Activated naive CD4-positive, alpha-beta T cell treated with anti-CD3 and anti-CD28 coated beads, Interleukin-2, amount 50 U/mL, for 24 hours (primary cell): ENCODE data around the gene CYP17A1.
"Not testable (repeated sequence)": the region's sequence is repeated elsewhere in the genome, so short reads cannot be mapped to it uniquely, and the experiment has no call there.

Experiments
- H3K27ac Mint-ChIP-seq: one replicate; pipeline ENCODE4 v1.8.0; 2021; ENCODE audit warnings: mild to moderate bottlenecking, mixed read lengths
- H3K27me3 Mint-ChIP-seq: one replicate; pipeline ENCODE4 v1.8.0; 2021; ENCODE audit warnings: mixed read lengths
- H3K36me3 Mint-ChIP-seq: one replicate; pipeline ENCODE4 v1.8.0; 2021; ENCODE audit warnings: mixed read lengths
- H3K4me1 Mint-ChIP-seq: one replicate; pipeline ENCODE4 v1.8.0; 2021; ENCODE audit warnings: mixed read lengths
- H3K4me3 Mint-ChIP-seq: one replicate; pipeline ENCODE4 v1.8.0; 2021; ENCODE audit warnings: mild to moderate bottlenecking, mixed read lengths
- H3K9me3 Mint-ChIP-seq: one replicate; pipeline ENCODE4 v1.8.0; 2021; ENCODE audit warnings: mixed read lengths

CYP17A1 gene

GRCh38 chr10:102820008-102820407 lies 17.2 kb downstream of the CYP17A1 start:
- not testable (repeated sequence) for H3K27ac Mint-ChIP-seq

GRCh38 chr10:102819054-102819453 lies 18.2 kb downstream of the CYP17A1 start:
- Mint-ChIP-seq H3K4me1 (peaks cover 8% of the 10 kb centered on the region), H3K27ac (no peak overlapping the region), H3K27me3 (no peaks in the 10 kb centered on the region), H3K36me3 (no peaks in the 10 kb centered on the region), H3K4me3 (no peak overlapping the region), H3K9me3 (no peaks in the 10 kb centered on the region)

More at GRCh38 chr10:102820008-102820407, 17.2 kb downstream of the CYP17A1 start:
- H3K36me3 Mint-ChIP-seq, H3K4me1 Mint-ChIP-seq, H3K4me3 Mint-ChIP-seq, H3K27me3 Mint-ChIP-seq, H3K9me3 Mint-ChIP-seq: not testable (repeated sequence)

- Mint-ChIP-seq H3K27me3 (no peaks in the 10 kb centered on the region), H3K36me3 (no peaks in the 10 kb centered on the region), H3K27ac (no peak overlapping the region), H3K4me1 (peaks cover 13% of the 10 kb centered on the region), H3K9me3 (no peaks in the 10 kb centered on the region), H3K4me3 (no peak overlapping the region)
These were observed 20.0 kb downstream of the CYP17A1 start for GRCh38 chr10:102817175-102817574.

GRCh38 chr10:102815790-102816549 lies 21.2 kb downstream of the CYP17A1 start:
- H3K27ac Mint-ChIP-seq: peak overlapping the region; percentile 30
- H3K4me1 Mint-ChIP-seq: peaks cover 17% of the 10 kb centered on the region
- H3K4me3 Mint-ChIP-seq: no peak overlapping the region
- H3K9me3 Mint-ChIP-seq: no peaks in the 10 kb centered on the region
- no peaks in the 10 kb centered on the region for H3K27me3 Mint-ChIP-seq
- peaks cover 2% of the 10 kb centered on the region for H3K36me3 Mint-ChIP-seq

- H3K9me3 Mint-ChIP-seq: no peaks in the 10 kb centered on the region
- H3K4me1 Mint-ChIP-seq: peaks cover 17% of the 10 kb centered on the region
- H3K36me3 Mint-ChIP-seq: peaks cover 2% of the 10 kb centered on the region
- H3K27me3 Mint-ChIP-seq: no peaks in the 10 kb centered on the region
- no peak overlapping the region for H3K27ac Mint-ChIP-seq
- H3K4me3 Mint-ChIP-seq: no peak overlapping the region
These were observed 22.1 kb downstream of the CYP17A1 start for GRCh38 chr10:102814873-102815661.

GRCh38 chr10:102814453-102814871 lies 22.8 kb downstream of the CYP17A1 start:
- Mint-ChIP-seq H3K9me3 (no peaks in the 10 kb centered on the region), H3K36me3 (peaks cover 2% of the 10 kb centered on the region), H3K27me3 (no peaks in the 10 kb centered on the region), H3K27ac (no peak overlapping the region), H3K4me1 (peaks cover 13% of the 10 kb centered on the region), H3K4me3 (no peak overlapping the region)

GRCh38 chr10:102813734-102814452 lies 23.3 kb downstream of the CYP17A1 start:
- Mint-ChIP-seq H3K4me3 (no peak overlapping the region), H3K4me1 (peaks cover 9% of the 10 kb centered on the region), H3K36me3 (peaks cover 2% of the 10 kb centered on the region), H3K27me3 (no peaks in the 10 kb centered on the region), H3K27ac (no peak overlapping the region), H3K9me3 (no peaks in the 10 kb centered on the region)

- Mint-ChIP-seq H3K36me3 (peaks cover 3% of the 10 kb centered on the region), H3K4me1 (peaks cover 9% of the 10 kb centered on the region), H3K4me3 (no peak overlapping the region), H3K9me3 (no peaks in the 10 kb centered on the region), H3K27me3 (no peaks in the 10 kb centered on the region), H3K27ac (no peak overlapping the region)
These were observed 24.1 kb downstream of the CYP17A1 start for GRCh38 chr10:102813017-102813541.

- Mint-ChIP-seq H3K27ac (no peak overlapping the region), H3K27me3 (no peaks in the 10 kb centered on the region), H3K36me3 (peaks cover 3% of the 10 kb centered on the region), H3K9me3 (no peaks in the 10 kb centered on the region), H3K4me1 (peaks cover 9% of the 10 kb centered on the region), H3K4me3 (no peak overlapping the region)
These were observed 24.9 kb downstream of the CYP17A1 start for GRCh38 chr10:102812231-102812876.

GRCh38 chr10:102811346-102811745 lies 25.9 kb downstream of the CYP17A1 start:
- no peaks in the 10 kb centered on the region for H3K9me3 Mint-ChIP-seq
- H3K27me3 Mint-ChIP-seq: no peaks in the 10 kb centered on the region
- no peak overlapping the region for H3K4me3 Mint-ChIP-seq
- peaks cover 3% of the 10 kb centered on the region for H3K36me3 Mint-ChIP-seq
- no peak overlapping the region for H3K27ac Mint-ChIP-seq
- peaks cover 14% of the 10 kb centered on the region for H3K4me1 Mint-ChIP-seq

GRCh38 chr10:102808380-102808779 lies 28.8 kb downstream of the CYP17A1 start:
- Mint-ChIP-seq H3K4me1 (peaks cover 25% of the 10 kb centered on the region), H3K36me3 (peaks cover 9% of the 10 kb centered on the region), H3K9me3 (no peaks in the 10 kb centered on the region), H3K27ac (peak overlapping the region; percentile 23), H3K4me3 (no peak overlapping the region), H3K27me3 (no peaks in the 10 kb centered on the region)

GRCh38 chr10:102804382-102805055 lies 32.7 kb downstream of the CYP17A1 start:
- Mint-ChIP-seq H3K4me3 (peak overlapping the region; percentile 9), H3K27ac (peak overlapping the region; percentile 96), H3K36me3 (peaks cover 16% of the 10 kb centered on the region), H3K9me3 (no peaks in the 10 kb centered on the region), H3K4me1 (peaks cover 48% of the 10 kb centered on the region), H3K27me3 (no peaks in the 10 kb centered on the region)

GRCh38 chr10:102802920-102803534 lies 34.2 kb downstream of the CYP17A1 start:
- H3K4me3 Mint-ChIP-seq: peak overlapping the region; percentile 62
- no peaks in the 10 kb centered on the region for H3K9me3 Mint-ChIP-seq
- H3K27ac Mint-ChIP-seq: peak overlapping the region; percentile 98
- no peaks in the 10 kb centered on the region for H3K27me3 Mint-ChIP-seq
- peaks cover 15% of the 10 kb centered on the region for H3K36me3 Mint-ChIP-seq
- peaks cover 48% of the 10 kb centered on the region for H3K4me1 Mint-ChIP-seq

GRCh38 chr10:102801978-102802377 lies 35.2 kb downstream of the CYP17A1 start:
- peaks cover 15% of the 10 kb centered on the region for H3K36me3 Mint-ChIP-seq
- peaks cover 49% of the 10 kb centered on the region for H3K4me1 Mint-ChIP-seq
- H3K27ac Mint-ChIP-seq: peak overlapping the region; percentile 91
- H3K4me3 Mint-ChIP-seq: peak overlapping the region; percentile 41
- no peaks in the 10 kb centered on the region for H3K9me3 Mint-ChIP-seq
- no peaks in the 10 kb centered on the region for H3K27me3 Mint-ChIP-seq
